ENCODE measurements around the gene PRMT2. TPM values are rescaled to one million over a fixed set of nuclear protein-coding genes. Genes with fewer than 3 reads are reported as not detected.
"Not testable (repeated sequence)": the region's sequence is repeated elsewhere in the genome, so short reads cannot be mapped to it uniquely, and the experiment has no call there.

Gene PRMT2
- total RNA-seq, 3 donors from 2014 or later (not counting 1 experiment from before 2014, with no cell fraction given) = 122 to 199 (median 170) TPM

DNA sequence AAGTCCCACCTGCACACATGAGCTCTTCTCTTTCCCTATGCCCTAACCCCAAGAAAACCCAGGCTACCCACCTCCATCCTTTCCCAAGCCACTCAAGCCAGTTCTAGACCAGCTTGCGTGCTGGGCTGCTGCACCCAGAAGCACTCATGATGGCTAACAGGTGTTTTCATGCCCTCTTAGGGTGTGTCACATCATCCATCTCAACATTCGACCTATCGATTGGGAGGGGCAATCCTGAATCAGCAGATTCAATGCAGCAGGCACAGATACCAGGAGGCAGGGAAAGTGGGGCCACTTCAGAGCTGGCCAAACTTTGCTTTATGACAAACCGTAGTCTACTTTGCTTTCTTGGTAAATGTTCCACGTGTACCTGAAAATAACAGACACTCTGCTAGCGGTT lies 6.6 kb upstream of the PRMT2 start:
- no peaks in the 10 kb centered on the region for H3K27me3 Mint-ChIP-seq (ENCODE audit: low read depth in 2 of 2)
- no peak overlapping the region for H3K27ac ChIP-seq (ENCODE audit: low read length)
- H3K4me3 ChIP-seq (ENCODE audit: low read length) = no peak overlapping the region
- H3K36me3 ChIP-seq (ENCODE audit: control insufficient read depth, insufficient read depth, low read length) = no peaks in the 10 kb centered on the region
- H3K4me1 Mint-ChIP-seq = peaks cover 0 to 39% of the 10 kb centered on the region in 2 donors
- peaks cover 11% of the 10 kb centered on the region for H3K9me3 ChIP-seq (ENCODE audit: control insufficient read depth, insufficient read depth, low read length)
- 92% methylated on average over 6 of the region's 6 CpGs for WGBS (ENCODE audit: insufficient coverage)
- peaks cover 15% of the 10 kb centered on the region for H3K4me1 ChIP-seq (ENCODE audit: control insufficient read depth, insufficient read depth, low read length)
- intact Hi-C loops (cut with micrococcal nuclease) = no loop called here
- TF ChIP-seq, protein P1, sequence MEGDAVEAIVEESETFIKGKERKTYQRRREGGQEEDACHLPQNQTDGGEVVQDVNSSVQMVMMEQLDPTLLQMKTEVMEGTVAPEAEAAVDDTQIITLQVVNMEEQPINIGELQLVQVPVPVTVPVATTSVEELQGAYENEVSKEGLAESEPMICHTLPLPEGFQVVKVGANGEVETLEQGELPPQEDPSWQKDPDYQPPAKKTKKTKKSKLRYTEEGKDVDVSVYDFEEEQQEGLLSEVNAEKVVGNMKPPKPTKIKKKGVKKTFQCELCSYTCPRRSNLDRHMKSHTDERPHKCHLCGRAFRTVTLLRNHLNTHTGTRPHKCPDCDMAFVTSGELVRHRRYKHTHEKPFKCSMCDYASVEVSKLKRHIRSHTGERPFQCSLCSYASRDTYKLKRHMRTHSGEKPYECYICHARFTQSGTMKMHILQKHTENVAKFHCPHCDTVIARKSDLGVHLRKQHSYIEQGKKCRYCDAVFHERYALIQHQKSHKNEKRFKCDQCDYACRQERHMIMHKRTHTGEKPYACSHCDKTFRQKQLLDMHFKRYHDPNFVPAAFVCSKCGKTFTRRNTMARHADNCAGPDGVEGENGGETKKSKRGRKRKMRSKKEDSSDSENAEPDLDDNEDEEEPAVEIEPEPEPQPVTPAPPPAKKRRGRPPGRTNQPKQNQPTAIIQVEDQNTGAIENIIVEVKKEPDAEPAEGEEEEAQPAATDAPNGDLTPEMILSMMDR (IDR thresholded peaks at IDR 0.05) = no peak
- no peak overlapping the region for H3K4me3 Mint-ChIP-seq
- no peak for DNase-seq
- no peaks in the 10 kb centered on the region for H3K36me3 Mint-ChIP-seq
- H3K27ac Mint-ChIP-seq = no peak overlapping the region
- ATAC-seq = no peak
- H3K9me3 Mint-ChIP-seq = no peaks in the 10 kb centered on the region
- no peaks in the 10 kb centered on the region for H3K27me3 ChIP-seq (ENCODE audit: control insufficient read depth, insufficient read depth, low read length)

DNA sequence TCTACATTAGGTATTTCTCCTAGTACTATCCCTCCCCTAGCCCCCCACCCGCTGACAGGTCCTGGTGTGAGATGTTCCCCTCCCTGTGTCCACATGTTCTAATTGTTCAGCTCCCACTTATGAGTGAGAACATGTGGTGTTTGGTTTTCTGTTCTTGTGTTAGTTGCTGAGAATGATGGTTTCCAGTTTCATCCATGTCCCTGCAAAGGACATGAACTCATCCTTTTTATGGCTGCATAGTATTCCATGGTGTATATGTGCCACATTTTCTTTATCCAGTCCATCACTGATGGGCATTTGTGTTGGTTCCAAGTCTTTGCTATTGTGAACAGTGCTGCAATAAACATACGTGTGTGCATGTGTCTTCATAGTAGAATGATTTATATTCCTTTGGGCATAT lies 4.6 kb upstream of the PRMT2 start:
- H3K27me3 ChIP-seq (ENCODE audit: control insufficient read depth, insufficient read depth, low read length); H3K27me3 Mint-ChIP-seq (ENCODE audit: low read depth in 2 of 2); H3K27ac Mint-ChIP-seq; intact Hi-C loops (cut with micrococcal nuclease); H3K36me3 ChIP-seq (ENCODE audit: control insufficient read depth, insufficient read depth, low read length); H3K9me3 Mint-ChIP-seq; DNase-seq; H3K4me3 Mint-ChIP-seq; H3K27ac ChIP-seq (ENCODE audit: low read length); H3K36me3 Mint-ChIP-seq; H3K4me3 ChIP-seq (ENCODE audit: low read length); ATAC-seq; H3K9me3 ChIP-seq (ENCODE audit: control insufficient read depth, insufficient read depth, low read length): not testable (repeated sequence)
- H3K4me1 Mint-ChIP-seq = peaks cover 10 to 43% of the 10 kb centered on the region in 2 donors
- H3K4me1 ChIP-seq (ENCODE audit: control insufficient read depth, insufficient read depth, low read length) = peaks cover 17% of the 10 kb centered on the region
- 91% methylated on average over 1 of the region's 2 CpGs for WGBS (ENCODE audit: insufficient coverage)

DNA sequence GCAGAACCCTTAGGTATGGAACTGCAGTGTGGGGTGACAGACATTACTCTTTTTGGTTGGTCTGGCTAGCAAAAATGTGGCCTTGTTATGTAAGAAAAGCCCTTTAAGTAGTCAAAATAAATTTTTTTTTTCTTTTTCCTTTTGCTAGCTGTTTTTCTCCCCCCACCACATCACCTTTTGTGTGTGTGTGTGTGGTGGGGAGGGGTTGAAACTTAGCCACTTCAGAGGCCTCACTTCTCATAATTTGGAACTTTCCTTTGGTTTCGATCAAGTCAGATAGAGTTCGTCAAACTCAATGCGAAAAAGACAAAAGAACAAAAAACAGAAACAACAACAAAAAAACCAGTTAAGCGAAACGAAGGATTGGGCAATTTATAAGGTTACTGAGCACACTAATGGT lies 1.9 kb upstream of the PRMT2 start:
- peak overlapping the region; percentile 56 to 99 for H3K27ac Mint-ChIP-seq
- H3K4me3 Mint-ChIP-seq = peak overlapping the region; percentile 55
- Histone ChIP-seq H3K4me3 (ENCODE audit: low read length) (no peak overlapping the region), H3K27me3 (ENCODE audit: control insufficient read depth, insufficient read depth, low read length) (no peaks in the 10 kb centered on the region), H3K27ac (ENCODE audit: low read length) (peak overlapping the region; percentile 31), H3K36me3 (ENCODE audit: control insufficient read depth, insufficient read depth, low read length) (no peaks in the 10 kb centered on the region), H3K4me1 (ENCODE audit: control insufficient read depth, insufficient read depth, low read length) (peaks cover 31% of the 10 kb centered on the region), H3K9me3 (ENCODE audit: control insufficient read depth, insufficient read depth, low read length) (no peaks in the 10 kb centered on the region)
- no peaks in the 10 kb centered on the region for H3K36me3 Mint-ChIP-seq
- intact Hi-C loops (cut with micrococcal nuclease) = no loop called here
- no CpG with 5 or more reads among the region's 5 CpGs for WGBS (ENCODE audit: insufficient coverage)
- H3K27me3 Mint-ChIP-seq (ENCODE audit: low read depth in 2 of 2) = no peaks in the 10 kb centered on the region
- TF ChIP-seq, protein P1 (IDR thresholded peaks at IDR 0.05) = no peak
- DNase-seq (peak in 1 of 2 donors; percentile 74), ATAC-seq (no peak)
- no peaks in the 10 kb centered on the region for H3K9me3 Mint-ChIP-seq
- H3K4me1 Mint-ChIP-seq = peaks cover 33 to 46% of the 10 kb centered on the region in 2 donors

DNA sequence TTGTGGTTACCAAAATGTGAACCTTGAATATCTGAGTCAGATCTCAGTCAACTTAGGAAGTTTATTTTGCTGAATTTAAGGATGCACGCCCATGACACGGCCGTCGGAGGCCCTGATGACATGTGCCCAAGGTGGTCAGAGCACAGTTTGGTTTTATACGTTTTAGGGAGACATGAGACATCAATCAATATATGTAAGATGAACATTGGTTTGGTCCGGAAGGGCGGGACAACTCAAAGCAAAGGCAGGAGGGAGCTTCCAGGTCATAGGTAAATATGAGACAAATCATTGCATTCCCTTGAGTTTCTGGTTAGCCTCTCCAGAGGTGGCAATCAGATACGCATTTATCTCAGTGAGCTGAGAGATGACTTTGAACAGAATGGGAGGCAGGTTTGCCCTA lies 1.0 kb upstream of the PRMT2 start:
- Mint-ChIP-seq H3K4me3 (peak overlapping the region; percentile 98), H3K27ac (peak overlapping the region; percentile 93 to 99), H3K36me3 (no peaks in the 10 kb centered on the region), H3K9me3 (no peaks in the 10 kb centered on the region), H3K4me1 (peaks cover 41 to 54% of the 10 kb centered on the region in 2 donors), H3K27me3 (ENCODE audit: low read depth in 2 of 2) (no peaks in the 10 kb centered on the region)
- Histone ChIP-seq H3K4me3 (ENCODE audit: low read length) (no peak overlapping the region), H3K36me3 (ENCODE audit: control insufficient read depth, insufficient read depth, low read length) (no peaks in the 10 kb centered on the region), H3K4me1 (ENCODE audit: control insufficient read depth, insufficient read depth, low read length) (peaks cover 31% of the 10 kb centered on the region), H3K27ac (ENCODE audit: low read length) (peak overlapping the region; percentile 90), H3K9me3 (ENCODE audit: control insufficient read depth, insufficient read depth, low read length) (no peaks in the 10 kb centered on the region), H3K27me3 (ENCODE audit: control insufficient read depth, insufficient read depth, low read length) (no peaks in the 10 kb centered on the region)
- intact Hi-C loops (cut with micrococcal nuclease) = no loop called here
- 90% methylated on average over 8 of the region's 8 CpGs for WGBS (ENCODE audit: insufficient coverage)
- DNase-seq (peak in 1 of 2 donors; percentile 36), ATAC-seq (no peak)
- TF ChIP-seq, protein P1 (IDR thresholded peaks at IDR 0.05) = no peak
